GM12873 (cell line): ENCODE data around the gene MYMK.

ENCODE experiments used
- TF ChIP-seq, protein P1 (sequence below): IDR thresholded peaks from 2 replicates; pipeline ENCODE4 v1.5.1; 2012; ENCODE audit warnings: low read depth, mild to moderate bottlenecking, moderate library complexity, low read length, control low read depth; ENCODE audit not compliant: insufficient read depth; ENCODE audit errors: missing control alignments

MYMK gene

GRCh38 chr9:133569891-133570690 is 45.3 kb upstream of the MYMK start:
- TF ChIP-seq, protein P1, sequence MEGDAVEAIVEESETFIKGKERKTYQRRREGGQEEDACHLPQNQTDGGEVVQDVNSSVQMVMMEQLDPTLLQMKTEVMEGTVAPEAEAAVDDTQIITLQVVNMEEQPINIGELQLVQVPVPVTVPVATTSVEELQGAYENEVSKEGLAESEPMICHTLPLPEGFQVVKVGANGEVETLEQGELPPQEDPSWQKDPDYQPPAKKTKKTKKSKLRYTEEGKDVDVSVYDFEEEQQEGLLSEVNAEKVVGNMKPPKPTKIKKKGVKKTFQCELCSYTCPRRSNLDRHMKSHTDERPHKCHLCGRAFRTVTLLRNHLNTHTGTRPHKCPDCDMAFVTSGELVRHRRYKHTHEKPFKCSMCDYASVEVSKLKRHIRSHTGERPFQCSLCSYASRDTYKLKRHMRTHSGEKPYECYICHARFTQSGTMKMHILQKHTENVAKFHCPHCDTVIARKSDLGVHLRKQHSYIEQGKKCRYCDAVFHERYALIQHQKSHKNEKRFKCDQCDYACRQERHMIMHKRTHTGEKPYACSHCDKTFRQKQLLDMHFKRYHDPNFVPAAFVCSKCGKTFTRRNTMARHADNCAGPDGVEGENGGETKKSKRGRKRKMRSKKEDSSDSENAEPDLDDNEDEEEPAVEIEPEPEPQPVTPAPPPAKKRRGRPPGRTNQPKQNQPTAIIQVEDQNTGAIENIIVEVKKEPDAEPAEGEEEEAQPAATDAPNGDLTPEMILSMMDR = no peak

- TF ChIP-seq, protein P1 = no peak
These were observed 44.5 kb upstream of the MYMK start for GRCh38 chr9:133569121-133569785.

DNA sequence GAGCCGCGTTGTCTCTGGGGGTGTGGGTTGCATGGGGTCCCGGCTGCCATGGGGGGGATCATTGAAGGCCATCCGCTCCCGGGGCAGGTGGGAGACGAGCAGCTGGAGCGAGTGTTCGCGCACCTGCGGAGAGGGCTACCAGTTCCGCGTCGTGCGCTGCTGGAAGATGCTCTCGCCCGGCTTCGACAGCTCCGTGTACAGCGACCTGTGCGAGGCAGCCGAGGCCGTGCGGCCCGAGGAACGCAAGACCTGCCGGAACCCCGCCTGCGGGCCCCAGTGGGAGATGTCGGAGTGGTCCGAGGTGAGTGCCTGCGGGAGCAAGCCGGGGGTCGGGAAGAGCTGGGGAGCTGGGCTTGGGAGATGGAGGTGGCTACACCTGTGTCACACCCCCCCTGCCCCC is 43.4 kb upstream of the MYMK start:
- TF ChIP-seq, protein P1 = no peak

DNA sequence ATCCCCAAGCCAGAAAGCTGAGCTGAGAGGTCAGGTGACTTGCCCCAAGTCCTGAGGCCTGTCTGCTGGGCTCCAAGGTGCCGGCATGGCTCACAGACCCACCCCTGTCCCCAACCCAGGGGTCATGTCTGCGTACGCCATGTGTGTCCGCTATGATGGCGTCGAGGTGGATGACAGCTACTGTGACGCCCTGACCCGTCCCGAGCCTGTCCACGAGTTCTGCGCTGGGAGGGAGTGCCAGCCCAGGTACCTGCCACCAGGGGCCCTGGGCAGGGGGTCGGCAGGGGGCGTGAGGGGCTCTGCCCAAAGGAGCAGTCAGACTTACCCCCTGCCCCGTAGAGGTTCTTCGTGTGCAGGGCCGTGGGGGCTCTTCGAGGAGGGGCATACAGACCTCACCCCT is 42.1 kb upstream of the MYMK start:
- TF ChIP-seq, protein P1 = no peak

DNA sequence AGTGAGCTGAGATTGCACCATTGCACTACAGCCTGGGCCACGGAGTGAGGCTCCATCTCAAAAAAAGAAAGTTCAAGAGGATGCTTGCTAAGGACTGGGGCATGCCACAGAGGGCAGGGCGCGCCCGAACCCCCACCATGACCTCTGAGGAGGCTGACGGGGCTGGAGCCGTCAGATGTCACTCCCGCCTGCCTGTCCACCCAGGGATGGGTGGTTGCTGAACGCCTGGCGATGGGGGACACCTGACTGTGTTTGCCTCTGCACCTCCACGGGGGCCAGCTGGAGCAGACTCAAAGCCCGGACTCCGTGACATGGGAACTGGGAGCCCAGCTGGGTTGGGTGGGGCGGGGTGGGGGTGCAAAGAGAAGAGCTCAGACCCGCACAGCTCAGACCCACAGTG is 41.6 kb upstream of the MYMK start:
- TF ChIP-seq, protein P1 = no peak

DNA sequence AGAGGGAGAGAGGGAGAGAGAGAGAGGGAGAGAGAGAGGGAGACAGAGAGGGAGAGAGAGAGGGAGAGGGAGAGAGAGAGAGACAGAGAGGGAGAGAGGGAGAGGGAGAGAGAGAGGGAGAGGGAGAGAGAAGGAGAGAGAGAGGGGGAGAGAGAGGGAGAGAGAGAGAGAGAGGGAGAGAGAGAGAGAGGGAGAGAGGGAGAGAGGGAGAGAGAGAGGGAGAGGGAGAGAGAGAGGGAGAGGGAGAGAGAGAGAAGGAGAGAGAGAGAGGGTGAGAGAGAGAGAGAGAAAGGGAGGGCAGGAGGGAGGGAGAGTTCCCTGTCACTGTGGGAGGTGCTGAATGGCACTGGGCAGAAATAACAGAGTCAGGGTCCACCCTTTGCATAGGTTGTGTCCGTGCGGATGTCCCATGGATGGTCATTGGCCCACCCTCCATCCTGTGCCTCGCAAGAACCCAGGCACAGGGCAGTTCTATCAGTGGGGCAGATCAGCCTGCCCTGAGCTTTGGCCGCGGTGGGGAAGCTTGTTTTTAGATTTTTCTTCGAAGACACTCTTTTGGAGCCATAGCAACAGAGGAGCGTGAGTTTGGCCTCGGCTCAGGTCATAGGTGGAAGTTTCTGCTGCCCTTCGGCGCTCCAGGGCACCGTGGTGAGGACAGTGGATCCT is 39.8 kb upstream of the MYMK start:
- TF ChIP-seq, protein P1 = no peak

DNA sequence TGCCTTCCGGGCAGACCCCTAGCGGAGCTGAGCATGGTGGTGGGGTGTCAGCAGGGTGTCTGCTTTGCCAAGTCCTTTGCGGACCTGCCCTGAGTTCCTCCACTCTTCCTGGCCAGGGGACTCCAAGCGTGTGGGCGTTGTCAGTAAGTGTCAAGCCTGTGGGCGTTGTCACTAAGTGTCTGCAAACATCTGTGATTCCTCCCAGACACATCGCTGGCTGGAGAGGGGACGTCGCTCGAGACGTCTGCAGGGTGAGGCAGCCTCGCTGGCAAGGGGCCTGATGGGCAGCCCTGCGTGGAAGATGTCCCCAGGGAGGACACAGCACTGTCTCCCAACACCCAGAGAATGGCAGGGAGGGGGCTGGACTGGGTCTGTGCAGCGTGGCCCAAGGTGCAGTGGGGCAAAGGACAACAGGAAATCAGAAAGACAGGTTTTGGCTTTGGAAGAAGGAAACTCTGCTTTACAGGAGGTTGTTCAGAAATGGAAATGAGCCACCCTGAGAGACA is 38.6 kb upstream of the MYMK start:
- TF ChIP-seq, protein P1 = no peak
